K562 (cell line): ENCODE results near the gene RXRA. TPM values are rescaled to one million over a fixed set of nuclear protein-coding genes. Genes with fewer than 3 reads are reported as not detected.

ENCODE experiments used
- BCL6 ChIP-seq: fragments of 250-450 bp; sonication (Bioruptor Pico); IDR thresholded peaks from 2 replicates; pipeline ENCODE4 v1.4.0; 2020
- EGR1 ChIP-seq: fragments of 450-650 bp; conservative IDR thresholded peaks from 2 replicates; pipeline ENCODE4 v1.6.1; 2017; ENCODE audit warnings: mild to moderate bottlenecking
- FOXP1 ChIP-seq: sonication (generic); formaldehyde crosslinking; IDR thresholded peaks from 2 replicates; pipeline ENCODE4 v1.8.0; 2022; ENCODE audit warnings: mild to moderate bottlenecking, missing genetic modification reagents
- GABPB1 ChIP-seq: sonication (generic); formaldehyde crosslinking; IDR thresholded peaks from 2 replicates; pipeline ENCODE4 v1.8.0; 2022; ENCODE audit warnings: mild to moderate bottlenecking, missing genetic modification reagents
- KDM5B ChIP-seq: fragments of 200-600 bp; sonication (generic); IDR thresholded peaks from 2 replicates; pipeline ENCODE4 v1.6.1; 2012; ENCODE audit warnings: low read depth, mild to moderate bottlenecking, moderate library complexity, low read length, control low read depth, inconsistent platforms; ENCODE audit not compliant: insufficient replicate concordance
- POLR2AphosphoS5 ChIP-seq: IDR thresholded peaks from 2 replicates; pipeline ENCODE4 v1.6.1; 2011; ENCODE audit warnings: mild to moderate bottlenecking, low read depth, low read length, moderate library complexity; ENCODE audit not compliant: control insufficient read depth, insufficient read depth
- RREB1 ChIP-seq: fragments of 250-450 bp; sonication (Bioruptor Pico); IDR thresholded peaks from 2 replicates; pipeline ENCODE4 v1.4.0; 2020
- THRAP3 ChIP-seq: fragments of 450-650 bp; IDR thresholded peaks from 2 replicates; pipeline ENCODE4 v1.6.1; 2016; ENCODE audit warnings: mild to moderate bottlenecking, inconsistent platforms, borderline replicate concordance
- UBTF ChIP-seq, 2 experiments: IDR thresholded peaks; 2 replicates each; pipeline ENCODE4 v1.6.1; 2012; ENCODE audit warnings: improper control_type of control experiment in 2 of 2, low read depth in 2 of 2, low read length in 2 of 2, borderline replicate concordance in 1 of 2
- YY1 ChIP-seq, 3 experiments: IDR thresholded peaks; 2 replicates each; pipeline ENCODE4 v1.6.1; 2011; ENCODE audit warnings: low read length in 2 of 3, mild to moderate bottlenecking in 2 of 3, moderate library complexity in 2 of 3, borderline replicate concordance in 1 of 3, control low read depth in 1 of 3, low read depth in 1 of 3; ENCODE audit not compliant: insufficient read depth in 3 of 3, insufficient replicate concordance in 2 of 3, control insufficient read depth in 1 of 3, insufficient read length in 1 of 3; ENCODE audit errors: extremely low read depth in 1 of 3
- ZFX ChIP-seq: sonication (generic); formaldehyde crosslinking; IDR thresholded peaks from 2 replicates; pipeline ENCODE4 v1.8.0; 2022; ENCODE audit warnings: mild to moderate bottlenecking, missing genetic modification reagents, moderate library complexity
- ZNF639 ChIP-seq, 2 experiments: fragments of 200-800 bp in 1 of 2; sonication (Bioruptor generic) in 1 of 2; sonication (generic) in 1 of 2; formaldehyde crosslinking in 1 of 2; IDR thresholded peaks in 1 of 2; conservative IDR thresholded peaks in 1 of 2; 2 replicates each; pipeline versions ENCODE4 v1.5.0 to v1.6.1; 2016 to 2020; ENCODE audit warnings: missing compliant biosample characterization in 1 of 2, missing genetic modification characterization in 1 of 2, missing genetic modification reagents in 1 of 2
- polyA plus RNA-seq, 8 experiments: library from polyadenylated mRNA; depleted of rRNA in 4 of 8; stranded (reverse) in 5 of 8; unstranded in 3 of 8; fragments of >200 nt; fragmentation: Nextera tagmentation in 2 of 8; fragmentation: Illumina TruSeq in 1 of 8; extraction: Ambion mirVana in 2 of 8; extraction: Trizol in 1 of 8; gene quantifications; 2 replicates each; pipeline versions ENCODE4 v1.2.1 to v1.2.3, GENCODE V29; 2011 to 2014; ENCODE audit warnings: inconsistent platforms in 1 of 8, missing spikeins in 1 of 8
- total RNA-seq, 7 experiments: library from RNA; depleted of rRNA in 6 of 7; stranded (reverse); fragments of >200 nt in 6 of 7; fragmentation: Illumina TruSeq in 2 of 7; extraction: Trizol in 2 of 7; gene quantifications; 2 replicates each; pipeline versions ENCODE4 v1.2.1 to v1.2.3, GENCODE V29; 2011 to 2021; ENCODE audit warnings: low replicate concordance in 1 of 7

Gene RXRA
- total and polyA plus RNA-seq, 9 of the 15 experiments (the other 6 are each of a cell fraction or from before 2014, with no cell fraction given), result 0.35 to 23.6 (median 4.6) TPM

- TF ChIP-seq RREB1 (no peak), YY1 (IDR thresholded peaks at IDR 0.05; ENCODE audit: borderline replicate concordance in 1 of 3, control insufficient read depth in 1 of 3, extremely low read depth in 1 of 3, insufficient read depth in 3 of 3, insufficient read length in 1 of 3, insufficient replicate concordance in 2 of 3, low read depth in 1 of 3, low read length in 2 of 3) (peak in 2 of 3 experiments; percentile 24 to 57), POLR2AphosphoS5 (peak; percentile 51; the same call in 1 of the 2 replicates), ZFX (CRISPR knock-in tag) (peak; percentile 53; the same call in 1 of the 2 replicates), ZNF639 (CRISPR knock-in tag; conservative IDR thresholded peaks at IDR 0.05 in 1 of 2, IDR thresholded peaks at IDR 0.05 in 1 of 2) (peak in 1 of 2 experiments; percentile 97; a peak in 2 of 4 replicates), GABPB1 (CRISPR knock-in tag) (no peak), EGR1 (peak; percentile 18; the same call in 1 of the 2 replicates), UBTF (IDR thresholded peaks at IDR 0.05; ENCODE audit: borderline replicate concordance in 1 of 2, low read depth in 2 of 2, low read length in 2 of 2) (0 out of 4 replicates have a peak, but pooled peaks of 1 of the 2 experiments have one; percentile 37), KDM5B (peak; percentile 27), FOXP1 (CRISPR knock-in tag) (no peak; the same call in 1 of the 2 replicates), BCL6 (no peak), THRAP3 (no peak)
These were observed at the start of gene RXRA (continued) for GRCh38 chr9:134325813-134326723.
